Lung (tissue), 12 donors: ENCODE measurements around the gene DPH7. TPM values are rescaled to one million over a fixed set of nuclear protein-coding genes. Genes with fewer than 3 reads are reported as not detected.

ENCODE experiments used
- ATAC-seq: fragments of 200-7000 bp; cut with Tn5 transposase; one replicate; pipeline ENCODE4 v1.9.1; 2020; ENCODE audit warnings: moderate number of reproducible peaks; ENCODE audit not compliant: insufficient read depth, low FRiP score
- DNase-seq, 3 donors: peaks; one replicate each; pipeline ENCODE4 v3.0.0-alpha.2; 2013 to 2017
- H3K27ac ChIP-seq, 2 donors: one replicate each; pipeline ENCODE4 v1.5.1; 2013; ENCODE audit warnings: mild to moderate bottlenecking in 2 of 2, moderate library complexity in 2 of 2, control low read depth in 1 of 2, inconsistent platforms in 1 of 2, low read depth in 1 of 2, low read length in 1 of 2
- H3K27me3 ChIP-seq, 3 donors: one replicate each; pipeline ENCODE4 v1.5.1; 2013; ENCODE audit warnings: low read length in 2 of 3; ENCODE audit not compliant: control insufficient read depth in 3 of 3, insufficient read depth in 3 of 3
- H3K36me3 ChIP-seq, 4 donors: one replicate each; pipeline ENCODE4 v1.5.1; 2013; ENCODE audit warnings: low read length in 4 of 4, mild to moderate bottlenecking in 1 of 4, moderate library complexity in 1 of 4; ENCODE audit not compliant: control insufficient read depth in 4 of 4, insufficient read depth in 4 of 4
- H3K4me1 ChIP-seq, 5 donors: one replicate each; pipeline ENCODE4 v1.5.1; 2013; ENCODE audit warnings: low read length in 5 of 5, mild to moderate bottlenecking in 2 of 5, moderate library complexity in 1 of 5; ENCODE audit not compliant: control insufficient read depth in 5 of 5, insufficient read depth in 5 of 5
- H3K4me3 ChIP-seq: one replicate; pipeline ENCODE4 v1.5.1; 2013; ENCODE audit warnings: mild to moderate bottlenecking, control low read depth, moderate library complexity
- H3K9ac ChIP-seq, 2 donors: one replicate each; pipeline ENCODE4 v1.5.1; 2013; ENCODE audit warnings: low read length in 2 of 2, control low read depth in 1 of 2; ENCODE audit not compliant: insufficient read depth in 1 of 2
- H3K9me3 ChIP-seq, 4 donors: one replicate each; pipeline ENCODE4 v1.5.1; 2013; ENCODE audit warnings: low read length in 3 of 4, mild to moderate bottlenecking in 1 of 4, moderate library complexity in 1 of 4; ENCODE audit not compliant: control insufficient read depth in 4 of 4, insufficient read depth in 3 of 4
- CTCF ChIP-seq: IDR thresholded peaks from 2 replicates; pipeline ENCODE4 v1.5.1; 2012; ENCODE audit warnings: mild to moderate bottlenecking; ENCODE audit errors: control extremely low read depth, extremely low read depth
- WGBS, 2 donors: extraction: QIAGEN DNeasy Blood & Tissue Kit; methylation state at CpG; one replicate each; pipeline ENCODE4 v1.1.7; 2013; 5-methylcytosine and 5-hydroxymethylcytosine counted together
- polyA plus RNA-seq, 2 donors: library from polyadenylated mRNA; stranded (reverse); fragments of 200-250 nt; gene quantifications; one replicate each; pipeline ENCODE4 v1.2.1, GENCODE V29; 2013
- total RNA-seq, 2 donors: library from RNA; depleted of rRNA in 1 of 2; stranded (reverse); fragments of >200 nt in 1 of 2; gene quantifications; one replicate each; pipeline ENCODE4 v1.2.1, GENCODE V29; 2014 to 2021
- donor health status: control.
- donor health status: control.
- donor health status: Bipolar disorder and iron deficiency.
- donor health status: healthy.
- donor health status: DM: yes; HTN: yes; CAD: no.

Gene DPH7
- total and polyA plus RNA-seq, 4 donors: 23.6 to 36.5 (median 30.3) TPM

GRCh38 chr9:137547687-137548543 lies 30.8 kb downstream of the DPH7 start:
- DNase-seq (no peak), ATAC-seq (no peak)
- peaks cover 0 to 19% (median 6%) of the 10 kb centered on the region in 5 donors for H3K4me1 ChIP-seq
- no peaks in the 10 kb centered on the region for H3K27me3 ChIP-seq
- no peak overlapping the region for H3K9ac ChIP-seq
- peaks cover 0 to 3% (median 0%) of the 10 kb centered on the region in 4 donors for H3K36me3 ChIP-seq
- 86 to 93% methylated on average over 22 to 23 of the region's 23 CpGs for WGBS, 2 donors
- TF ChIP-seq CTCF: no peak
- no peaks in the 10 kb centered on the region for H3K9me3 ChIP-seq
- no peak overlapping the region for H3K4me3 ChIP-seq
- no peak overlapping the region for H3K27ac ChIP-seq

- Histone ChIP-seq H3K27ac (no peak overlapping the region), H3K9me3 (no peaks in the 10 kb centered on the region), H3K4me1 (peaks cover 0 to 10% (median 4%) of the 10 kb centered on the region in 5 donors), H3K9ac (no peak overlapping the region), H3K36me3 (peaks cover 0 to 8% (median 0%) of the 10 kb centered on the region in 4 donors), H3K27me3 (no peaks in the 10 kb centered on the region), H3K4me3 (no peak overlapping the region)
- ATAC-seq (no peak), DNase-seq (peak in 1 of 3 donors; percentile 24)
- 82 to 84% methylated on average over 10 of the region's 10 CpGs for WGBS, 2 donors
- no peak for TF ChIP-seq CTCF
Measured at GRCh38 chr9:137545123-137545522, 33.6 kb downstream of the DPH7 start.

GRCh38 chr9:137544176-137544760 lies 34.5 kb downstream of the DPH7 start:
- no peak for DNase-seq
- Histone ChIP-seq H3K9ac (no peak overlapping the region), H3K9me3 (no peaks in the 10 kb centered on the region), H3K27ac (no peak overlapping the region), H3K27me3 (no peaks in the 10 kb centered on the region), H3K36me3 (peaks cover 0 to 8% (median 0%) of the 10 kb centered on the region in 4 donors), H3K4me3 (no peak overlapping the region), H3K4me1 (peaks cover 0 to 4% (median 0%) of the 10 kb centered on the region in 5 donors)
- no peak for TF ChIP-seq CTCF
- no peak for ATAC-seq
- WGBS, 2 donors: 88 to 91% methylated on average over 12 of the region's 12 CpGs
